HEK293T (cell line): Measurements from ENCODE around the gene SPDYE1.
"Not testable (repeated sequence)": the region's sequence is repeated elsewhere in the genome, so short reads cannot be mapped to it uniquely, and the experiment has no call there.

Experiments used
- CTCF ChIA-PET: fragments of 350-600 bp; formaldehyde crosslinking; extraction: SDS; loops from one replicate; lab custom pipeline; 2021; ENCODE audit warnings: antibody characterized with exemption, inconsistent platforms; lab: Yijun Ruan, JAX
- POLR2A ChIA-PET: fragments of 350-600 bp; formaldehyde crosslinking; extraction: SDS; loops from one replicate; lab custom pipeline; 2020; ENCODE audit warnings: antibody characterized with exemption, inconsistent platforms; lab: Yijun Ruan, JAX
- DNase-seq: peaks from one replicate; pipeline ENCODE4 v3.0.0; 2012; ENCODE audit warnings: mixed read lengths; ENCODE audit errors: extremely low spot score
- ELF4 ChIP-seq: fragments of 450-650 bp; IDR thresholded peaks from 2 replicates; pipeline ENCODE4 v1.6.1; 2017; ENCODE audit warnings: antibody characterized with exemption
- L3MBTL2 ChIP-seq: fragments of 450-650 bp; conservative IDR thresholded peaks from 2 replicates; pipeline ENCODE4 v1.6.1; 2016; ENCODE audit warnings: mild to moderate bottlenecking

SPDYE1 gene

DNA sequence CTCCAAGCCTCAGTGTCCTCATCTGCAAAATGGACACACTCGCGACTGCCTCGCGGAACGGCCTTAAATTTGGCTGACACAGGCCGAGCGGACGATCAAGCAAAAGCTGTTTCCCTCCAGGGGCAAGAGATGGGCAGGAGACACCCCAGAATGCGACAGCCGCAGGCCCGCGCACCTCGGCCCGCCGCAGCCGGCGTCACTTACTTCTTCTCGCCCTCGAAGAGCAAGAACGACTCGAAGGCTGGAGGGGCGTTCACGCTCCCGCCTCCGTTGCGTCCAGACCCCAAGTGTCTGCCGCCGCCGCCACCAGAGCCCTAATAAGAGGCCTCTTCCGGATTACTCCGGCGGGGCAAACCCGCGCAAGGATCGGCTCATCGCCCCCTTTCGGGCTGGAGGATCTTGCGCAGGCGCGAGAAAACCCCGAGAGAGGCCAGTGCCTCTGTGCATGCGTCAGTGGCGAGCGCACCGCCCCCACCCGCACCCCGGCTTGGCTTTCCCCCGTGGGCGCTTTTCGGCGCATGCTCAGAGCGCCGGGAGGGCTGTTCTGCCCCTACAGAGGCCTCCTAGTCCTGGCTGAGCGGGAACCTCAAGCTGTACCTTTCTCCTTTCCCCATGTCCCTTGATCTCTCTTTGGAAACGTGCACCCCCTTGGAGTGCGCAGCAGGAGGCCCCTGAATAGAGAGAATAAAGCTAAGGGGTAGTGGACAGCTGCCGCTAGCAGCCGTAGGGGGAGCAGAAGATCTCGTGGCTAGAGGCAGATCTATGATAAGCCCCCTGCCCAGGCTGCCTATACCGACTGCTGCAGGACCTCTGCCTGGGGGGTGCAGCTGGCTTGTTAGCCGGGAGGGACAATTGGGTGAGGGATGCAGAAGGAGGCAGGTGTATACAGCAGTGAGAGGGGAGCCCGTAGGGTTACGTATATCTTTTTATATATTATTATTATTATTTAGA lies 21.4 kb downstream of the SPDYE1 start:
- POLR2A ChIA-PET = interaction anchor here (1.1 kb wide), 1 partner anchor 49 kb away, joined by 3 read pairs; no protein-coding TSS in a partner anchor
- CTCF ChIA-PET = interaction anchor here (0.6 kb wide), 2 partner anchors 177 to 196 kb away, joined by 3 read pairs; no protein-coding TSS in a partner anchor
- peak; percentile 93 for DNase-seq
- TF ChIP-seq L3MBTL2 = peak; percentile 29; the same call in 1 of the 2 replicates
- peak; percentile 54; the same call in 1 of the 2 replicates for TF ChIP-seq ELF4

DNA sequence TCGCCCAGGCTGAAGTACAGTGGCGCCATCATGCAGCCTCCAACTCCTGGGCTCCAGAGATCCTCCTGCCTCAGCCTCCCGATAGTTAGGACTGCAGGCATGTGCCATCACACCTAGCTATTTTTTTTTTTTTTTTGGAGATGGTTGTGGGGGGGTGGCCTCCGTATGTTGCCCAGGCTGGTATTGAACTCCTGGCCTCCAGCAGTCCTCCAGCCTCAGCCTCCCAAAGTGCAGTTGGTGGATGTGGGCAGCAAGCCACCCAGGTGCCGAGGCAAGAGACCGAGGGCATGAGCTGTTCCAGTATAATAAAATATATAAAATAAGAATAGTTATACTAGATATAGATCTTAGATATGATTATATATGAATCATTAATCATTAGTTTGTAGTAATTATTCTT lies 22.1 kb downstream of the SPDYE1 start:
- CTCF ChIA-PET = interaction anchor here (0.6 kb wide), 2 partner anchors 177 to 195 kb away, joined by 3 read pairs; no protein-coding TSS in a partner anchor
- not testable (repeated sequence) for DNase-seq
- POLR2A ChIA-PET = interaction anchor here (1.1 kb wide), 1 partner anchor 50 kb away, joined by 3 read pairs; no protein-coding TSS in a partner anchor

DNA sequence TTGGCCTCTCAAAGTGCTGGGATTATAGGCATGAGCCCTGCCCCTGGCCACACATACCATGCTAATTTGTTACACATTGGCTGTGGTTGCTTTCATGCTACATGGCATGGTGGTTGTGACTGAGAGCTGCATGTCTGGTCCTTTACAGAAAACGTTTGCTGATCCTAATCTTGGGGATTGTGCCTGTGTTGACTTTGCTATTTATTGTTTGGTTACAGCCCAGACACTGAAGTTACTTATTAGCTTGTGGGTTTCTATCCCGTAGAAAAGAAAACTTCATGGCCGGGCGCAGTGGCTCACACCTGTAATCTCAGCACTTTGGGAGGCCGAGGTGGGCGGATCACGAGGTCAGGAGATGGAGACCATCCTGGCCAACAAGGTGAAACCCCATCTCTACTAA lies 24.4 kb downstream of the SPDYE1 start:
- DNase-seq, POLR2A ChIA-PET, CTCF ChIA-PET: not testable (repeated sequence)

DNA sequence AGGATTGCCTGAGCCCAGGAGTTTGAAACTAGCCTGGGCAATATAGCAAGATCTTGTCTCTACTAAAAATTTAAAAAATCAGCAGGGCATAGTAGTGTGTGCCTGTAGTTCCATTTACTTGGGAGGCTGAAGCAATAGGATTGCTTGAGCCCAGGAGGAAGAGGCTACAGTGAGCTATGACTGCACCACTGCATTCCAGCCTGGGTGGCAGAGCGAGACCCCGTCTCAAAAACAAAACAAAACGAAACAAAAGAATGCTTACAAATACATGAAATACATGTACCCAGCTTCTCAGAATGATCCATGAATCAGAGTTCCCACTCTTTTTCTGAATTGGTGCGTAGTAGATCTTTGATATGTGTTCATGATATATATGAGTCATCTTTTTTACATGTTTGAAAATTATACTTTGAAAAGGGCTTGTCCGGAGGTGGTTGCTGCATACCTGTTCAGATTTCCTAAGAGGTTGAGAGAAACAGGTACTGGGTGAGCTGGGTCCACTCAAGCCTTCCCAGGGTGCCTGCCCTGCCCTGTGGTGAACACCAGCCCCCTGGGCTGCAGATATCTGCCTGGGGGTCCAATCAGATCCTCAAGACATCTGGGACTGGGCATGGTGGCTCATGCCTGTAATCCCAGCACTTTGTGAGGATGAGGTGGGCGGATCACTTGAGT lies 25.2 kb downstream of the SPDYE1 start:
- DNase-seq, CTCF ChIA-PET, POLR2A ChIA-PET: not testable (repeated sequence)

DNA sequence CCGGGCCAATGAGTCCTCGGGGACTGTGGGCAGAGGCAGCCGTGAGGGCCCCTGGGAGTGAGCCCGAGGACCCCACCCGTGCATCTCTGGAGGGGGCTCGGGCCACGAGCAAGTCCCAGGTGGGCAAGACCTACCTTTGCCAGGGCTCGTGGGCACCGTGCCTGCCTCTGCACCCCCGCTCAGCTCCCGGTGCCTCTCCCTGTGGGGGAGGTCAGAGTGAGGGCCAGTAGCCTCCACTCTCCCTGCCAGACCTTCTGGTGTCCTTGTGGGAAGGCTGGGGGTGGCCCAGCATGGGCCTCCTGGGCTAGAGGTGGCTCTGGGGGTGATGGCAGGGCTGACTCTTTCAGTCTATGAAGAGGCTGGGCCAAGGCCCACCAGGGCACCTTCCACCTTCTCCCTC lies 31.7 kb downstream of the SPDYE1 start:
- DNase-seq, POLR2A ChIA-PET, CTCF ChIA-PET: not testable (repeated sequence)

- not testable (repeated sequence) for DNase-seq
Measured at GRCh38 chr7:44030029-44030428, 32.3 kb downstream of the SPDYE1 start.

DNA sequence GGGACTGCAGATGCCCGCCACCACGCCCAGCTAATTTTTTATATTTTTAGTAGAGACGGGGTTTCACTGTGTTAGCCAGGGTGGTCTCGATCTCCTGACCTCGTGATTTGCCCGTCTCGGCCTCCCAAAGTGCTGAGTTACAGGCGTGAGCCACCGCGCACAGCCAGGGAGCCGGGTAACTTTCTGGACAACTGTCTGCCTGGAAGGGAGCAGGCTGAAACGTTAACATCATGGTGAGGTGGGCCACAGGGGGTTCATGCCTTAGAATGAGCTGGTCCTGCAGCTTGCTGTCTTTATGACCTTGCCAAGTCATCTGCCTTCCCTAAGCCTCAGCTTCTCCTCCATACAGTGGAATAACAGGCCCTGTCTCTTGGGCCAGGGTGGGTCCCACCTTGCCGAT lies 33.6 kb downstream of the SPDYE1 start:
- POLR2A ChIA-PET, CTCF ChIA-PET, DNase-seq: not testable (repeated sequence)

More at GRCh38 chr7:44030029-44030428, 32.3 kb downstream of the SPDYE1 start:
- POLR2A ChIA-PET, CTCF ChIA-PET: not testable (repeated sequence)

GRCh38 chr7:44032031-44032430 lies 34.3 kb downstream of the SPDYE1 start:
- CTCF ChIA-PET, DNase-seq, POLR2A ChIA-PET: not testable (repeated sequence)

DNA sequence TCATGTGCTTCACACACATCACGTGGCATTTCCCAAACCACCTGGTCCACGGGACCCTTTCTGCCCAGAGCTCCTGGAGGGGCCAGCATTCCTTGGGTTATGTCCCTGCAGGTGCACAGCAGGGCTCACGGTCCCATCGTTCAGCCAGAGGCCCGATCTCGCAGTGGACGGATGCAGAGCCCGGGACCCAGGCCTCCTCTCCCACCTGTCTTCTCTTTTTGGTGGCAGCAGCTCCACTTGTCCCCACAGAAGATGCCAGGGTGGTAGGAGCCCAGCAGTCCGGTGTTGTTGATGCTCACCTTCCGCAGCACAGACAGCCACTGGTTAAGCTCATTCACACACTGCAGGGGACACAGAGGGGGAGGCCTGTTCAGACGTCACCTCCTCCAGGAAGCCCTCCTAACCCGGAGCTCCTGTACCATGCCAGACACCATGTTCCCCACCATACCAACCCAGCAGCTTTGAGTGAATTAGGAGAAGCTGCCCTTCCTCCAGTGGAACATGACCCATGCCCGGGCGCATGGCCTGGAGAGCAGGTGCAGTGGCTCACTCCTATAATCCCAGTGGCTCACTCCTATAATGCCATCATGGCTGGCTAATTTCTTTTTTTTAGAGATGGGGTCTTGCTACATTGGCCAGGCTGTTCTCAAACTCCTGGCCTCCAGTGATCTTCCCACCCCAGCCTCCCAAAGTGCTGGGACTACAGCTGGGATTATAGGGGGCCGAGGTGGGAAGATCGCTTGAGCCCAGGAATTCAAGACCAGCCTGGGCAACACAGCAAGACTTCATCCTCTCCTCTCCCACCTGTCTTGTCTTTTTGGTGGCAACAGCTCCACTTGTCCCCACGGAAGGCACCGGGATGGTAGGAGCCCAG lies 36.5 kb downstream of the SPDYE1 start:
- POLR2A ChIA-PET = interaction anchor here (0.7 kb wide), 1 partner anchor 11 kb away, joined by 3 read pairs; no protein-coding TSS in a partner anchor
- CTCF ChIA-PET, DNase-seq: not testable (repeated sequence)

DNA sequence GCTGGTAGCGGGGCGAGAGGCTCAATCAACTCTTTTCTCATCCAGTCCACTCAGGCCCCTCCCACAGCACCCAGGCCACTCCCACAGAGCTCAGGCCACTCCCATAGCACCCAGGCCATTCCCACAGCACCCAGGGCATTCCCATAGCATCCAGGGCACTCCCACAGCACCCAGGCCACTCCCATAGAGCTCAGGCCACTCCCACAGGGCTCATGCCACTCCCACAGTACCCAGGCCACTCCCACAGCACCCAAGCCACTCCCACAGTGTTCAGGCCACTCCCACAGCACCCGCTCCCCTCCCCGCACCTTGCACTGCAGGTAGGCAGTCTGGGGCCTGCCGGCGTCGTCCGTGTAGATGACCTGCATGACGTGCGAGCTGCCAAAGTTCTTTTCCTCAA lies 38.7 kb downstream of the SPDYE1 start:
- POLR2A ChIA-PET = interaction anchor here (0.5 kb wide), 1 partner anchor 8 kb away, joined by 3 read pairs; the partner anchor contains the start of gene DBNL
- DNase-seq, CTCF ChIA-PET: not testable (repeated sequence)

DNA sequence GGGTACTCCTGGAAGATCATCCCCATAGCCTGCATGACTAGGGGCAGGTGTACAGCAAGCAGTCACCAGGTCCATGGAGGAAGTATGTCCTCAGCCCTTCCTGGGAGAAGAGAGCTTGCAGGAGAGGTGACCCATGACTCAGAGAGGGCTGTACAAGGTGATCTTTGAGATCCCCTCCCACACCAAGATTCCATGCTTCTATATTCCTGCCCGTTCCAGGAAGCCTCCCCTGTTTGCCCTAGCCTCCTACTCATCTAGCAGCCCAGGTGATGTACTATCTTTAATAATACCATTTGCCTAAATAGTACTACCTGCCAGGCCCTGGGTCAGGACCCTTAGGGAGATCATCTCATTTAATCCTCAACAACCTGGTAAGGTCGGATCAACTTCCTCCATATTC lies 40.3 kb downstream of the SPDYE1 start:
- CTCF ChIA-PET, POLR2A ChIA-PET, DNase-seq: not testable (repeated sequence)

DNA sequence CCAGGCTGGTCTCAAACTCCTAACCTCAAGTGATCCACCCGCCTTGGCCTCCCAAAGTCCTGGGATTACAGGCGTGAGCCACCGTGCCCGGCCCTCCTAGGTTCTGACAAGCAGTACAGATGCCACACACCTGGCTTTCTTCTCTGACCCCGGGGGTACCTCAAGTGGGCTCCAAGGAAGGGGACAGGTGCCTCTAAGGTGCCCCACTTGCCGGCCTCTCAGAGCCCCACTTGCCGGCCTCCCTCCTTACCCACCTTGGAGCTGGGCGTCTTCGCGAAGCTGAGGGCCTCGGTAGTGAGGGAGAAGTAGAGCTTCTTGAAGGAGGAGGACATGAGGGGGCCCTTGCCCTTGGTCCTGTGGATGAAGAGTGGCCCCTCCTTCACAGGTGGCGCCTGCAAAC lies 40.9 kb downstream of the SPDYE1 start:
- DNase-seq, POLR2A ChIA-PET, CTCF ChIA-PET: not testable (repeated sequence)
